Measurements from ENCODE around the gene EFR3B. TPM values are rescaled to one million over a fixed set of nuclear protein-coding genes. Genes with fewer than 3 reads are reported as not detected.
"Not testable (repeated sequence)": the region's sequence is repeated elsewhere in the genome, so short reads cannot be mapped to it uniquely, and the experiment has no call there.

The EFR3B gene
- total RNA-seq, 2 donors from 2014 or later = not detected

DNA sequence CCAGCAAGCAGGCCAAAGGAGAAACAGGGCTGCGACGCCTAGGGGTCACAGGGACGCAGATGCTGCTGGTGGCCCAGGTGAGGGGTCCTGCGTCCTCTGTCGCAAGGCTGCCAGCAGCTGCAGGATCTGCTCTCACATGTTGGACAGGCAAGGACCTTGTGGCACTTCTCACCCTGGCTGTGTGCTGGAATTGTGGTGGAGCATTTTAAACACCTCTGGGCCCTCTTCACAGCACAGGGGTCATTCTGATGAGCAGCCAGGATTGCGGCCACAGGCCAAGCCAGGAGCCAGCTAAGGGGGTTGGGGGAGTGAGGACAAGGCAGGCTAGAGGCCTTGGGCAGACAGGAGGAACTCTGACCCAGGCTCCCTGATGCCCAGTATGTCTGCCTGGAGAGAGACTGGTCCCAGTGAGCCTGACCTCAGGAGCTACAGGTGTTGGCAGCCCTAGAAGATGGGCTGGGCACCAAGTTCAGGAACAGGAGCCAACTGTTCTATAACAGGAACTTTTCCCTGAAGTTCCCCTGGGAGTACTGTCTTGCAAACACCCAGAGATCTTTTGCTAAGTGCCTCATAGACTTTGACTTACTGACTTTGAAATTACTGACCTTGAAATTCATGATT, 40.2 kb downstream of the EFR3B start:
- ATAC-seq (no peak), DNase-seq (no peak)
- Mint-ChIP-seq H3K4me1 (peaks cover 6% of the 10 kb centered on the region), H3K27me3 (peaks cover 44% of the 10 kb centered on the region), H3K27ac (no peak overlapping the region), H3K4me3 (no peak overlapping the region), H3K36me3 (ENCODE audit: low read depth) (no peaks in the 10 kb centered on the region)
- no peaks in the 10 kb centered on the region for H3K9me3 ChIP-seq (ENCODE audit: control insufficient read depth, low read length, poor library complexity, severe bottlenecking)

DNA sequence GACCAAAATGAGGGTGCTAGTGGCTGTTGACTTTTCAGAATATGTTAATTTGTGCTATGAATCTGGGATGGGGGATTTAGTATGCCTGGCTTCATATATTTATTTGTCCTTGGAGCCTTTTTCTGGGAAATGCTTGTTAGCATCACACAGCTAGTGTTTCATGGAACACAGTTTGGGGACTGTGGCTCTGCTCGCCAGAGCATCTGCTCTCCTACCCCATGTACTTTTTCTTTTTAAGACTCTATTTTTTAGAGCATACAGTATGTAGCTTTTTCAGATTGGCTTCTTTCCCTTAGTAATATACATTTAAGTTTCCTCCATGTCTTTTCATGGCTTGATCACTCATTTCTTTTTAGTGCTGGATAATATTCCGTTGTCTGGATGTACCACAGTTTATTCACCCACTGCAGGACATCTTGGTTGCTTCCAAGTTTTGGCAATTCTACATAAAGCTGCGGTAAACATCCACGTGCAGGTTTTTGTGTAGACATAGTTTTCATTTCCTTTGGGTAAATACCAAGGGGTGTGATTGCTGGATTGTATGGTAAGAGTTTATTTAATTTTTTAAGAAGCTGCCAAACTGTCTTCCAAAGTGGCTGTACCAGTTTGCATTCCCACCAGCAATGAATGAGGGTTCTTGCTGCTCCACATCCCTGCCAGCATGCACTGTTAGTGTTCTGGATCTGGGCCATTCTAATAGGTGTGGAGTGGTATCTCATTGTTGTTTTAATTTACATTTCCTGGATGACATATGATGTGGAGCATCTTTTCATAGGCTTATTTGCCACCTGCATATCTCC, 44.1 kb downstream of the EFR3B start:
- Mint-ChIP-seq H3K4me3 (no peak overlapping the region), H3K27ac (no peak overlapping the region), H3K4me1 (peaks cover 6% of the 10 kb centered on the region), H3K36me3 (ENCODE audit: low read depth) (no peaks in the 10 kb centered on the region), H3K27me3 (peaks cover 24% of the 10 kb centered on the region)
- no peaks in the 10 kb centered on the region for H3K9me3 ChIP-seq (ENCODE audit: control insufficient read depth, low read length, poor library complexity, severe bottlenecking)
- no peak for ATAC-seq
- DNase-seq = no peak

- no peak for DNase-seq
- Mint-ChIP-seq H3K36me3 (ENCODE audit: low read depth) (no peaks in the 10 kb centered on the region), H3K27ac (no peak overlapping the region), H3K4me3 (no peak overlapping the region), H3K4me1 (peaks cover 2% of the 10 kb centered on the region), H3K27me3 (peaks cover 15% of the 10 kb centered on the region)
- no peaks in the 10 kb centered on the region for H3K9me3 ChIP-seq (ENCODE audit: control insufficient read depth, low read length, poor library complexity, severe bottlenecking)
- no peak for ATAC-seq
Measured at GRCh38 chr2:25088817-25089516, 47.1 kb downstream of the EFR3B start.

DNA sequence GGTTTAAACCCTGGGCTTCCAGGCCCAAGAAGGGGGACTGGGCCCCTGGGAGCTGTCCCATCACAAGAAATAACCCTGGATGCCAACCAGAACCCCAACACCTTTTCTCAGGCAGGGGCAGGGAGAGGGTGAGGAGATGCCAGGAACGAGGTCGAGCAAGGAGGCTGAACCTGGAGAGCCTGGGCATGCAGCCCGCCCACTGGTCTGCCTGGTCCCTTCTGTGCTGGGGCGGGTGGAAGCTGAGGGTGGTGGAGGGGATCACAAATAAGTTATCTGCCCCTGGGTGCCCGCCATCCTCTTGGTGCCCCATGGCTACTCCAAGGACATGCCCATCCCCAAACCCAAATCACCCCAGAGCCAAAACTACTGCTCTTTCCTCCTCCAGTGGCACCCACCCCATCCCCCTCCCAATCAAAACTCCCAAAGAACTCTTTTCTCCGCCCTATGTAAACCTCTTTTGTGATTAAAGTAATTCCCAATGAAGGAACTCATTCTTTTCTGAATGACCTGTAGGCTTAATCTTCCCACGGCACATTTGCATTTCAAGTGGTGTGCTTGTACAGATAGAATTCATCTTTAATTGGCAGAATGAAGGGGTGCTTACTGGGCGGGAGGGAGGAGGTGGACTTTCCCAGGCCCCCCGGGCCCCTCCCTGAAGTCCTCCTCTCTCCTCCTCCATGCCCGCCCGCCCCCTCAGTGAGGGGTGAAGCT, 47.9 kb downstream of the EFR3B start:
- Mint-ChIP-seq H3K4me1 (no peaks in the 10 kb centered on the region), H3K4me3 (no peak overlapping the region), H3K27ac (no peak overlapping the region), H3K36me3 (ENCODE audit: low read depth) (no peaks in the 10 kb centered on the region), H3K27me3 (peaks cover 15% of the 10 kb centered on the region)
- ATAC-seq (no peak), DNase-seq (no peak)
- no peaks in the 10 kb centered on the region for H3K9me3 ChIP-seq (ENCODE audit: control insufficient read depth, low read length, poor library complexity, severe bottlenecking)

GRCh38 chr2:25090801-25091200, 48.9 kb downstream of the EFR3B start:
- Mint-ChIP-seq H3K36me3 (ENCODE audit: low read depth) (no peaks in the 10 kb centered on the region), H3K27me3 (peaks cover 15% of the 10 kb centered on the region), H3K27ac (no peak overlapping the region), H3K4me3 (no peak overlapping the region), H3K4me1 (no peaks in the 10 kb centered on the region)
- no peak for ATAC-seq
- H3K9me3 ChIP-seq (ENCODE audit: control insufficient read depth, low read length, poor library complexity, severe bottlenecking) = no peaks in the 10 kb centered on the region
- no peak for DNase-seq

DNA sequence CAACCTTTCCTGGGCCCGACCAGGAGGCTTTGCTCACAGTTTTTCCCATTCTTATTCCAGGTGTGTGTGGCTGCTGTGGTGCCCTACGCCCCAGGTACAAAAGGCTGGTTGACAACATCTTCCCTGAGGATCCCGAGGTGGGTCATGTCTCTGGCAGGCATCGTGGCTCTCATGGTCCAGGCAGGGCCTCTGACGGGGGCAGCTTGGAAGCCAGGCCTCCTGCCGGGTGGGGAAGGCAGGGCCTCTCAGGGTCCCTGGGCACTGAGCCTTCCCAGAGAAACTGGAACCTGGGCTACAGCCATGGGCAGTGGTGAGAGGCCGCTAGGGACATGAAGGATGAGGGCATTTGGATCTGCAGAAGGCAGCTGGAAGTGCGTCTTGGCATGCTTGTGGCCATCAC, 49.4 kb downstream of the EFR3B start:
- H3K4me1 Mint-ChIP-seq = no peaks in the 10 kb centered on the region
- H3K36me3 Mint-ChIP-seq (ENCODE audit: low read depth) = no peaks in the 10 kb centered on the region
- H3K27ac Mint-ChIP-seq = no peak overlapping the region
- no peak overlapping the region for H3K4me3 Mint-ChIP-seq
- peaks cover 15% of the 10 kb centered on the region for H3K27me3 Mint-ChIP-seq
- no peak for DNase-seq
- H3K9me3 ChIP-seq (ENCODE audit: control insufficient read depth, low read length, poor library complexity, severe bottlenecking) = no peaks in the 10 kb centered on the region
- ATAC-seq = no peak

DNA sequence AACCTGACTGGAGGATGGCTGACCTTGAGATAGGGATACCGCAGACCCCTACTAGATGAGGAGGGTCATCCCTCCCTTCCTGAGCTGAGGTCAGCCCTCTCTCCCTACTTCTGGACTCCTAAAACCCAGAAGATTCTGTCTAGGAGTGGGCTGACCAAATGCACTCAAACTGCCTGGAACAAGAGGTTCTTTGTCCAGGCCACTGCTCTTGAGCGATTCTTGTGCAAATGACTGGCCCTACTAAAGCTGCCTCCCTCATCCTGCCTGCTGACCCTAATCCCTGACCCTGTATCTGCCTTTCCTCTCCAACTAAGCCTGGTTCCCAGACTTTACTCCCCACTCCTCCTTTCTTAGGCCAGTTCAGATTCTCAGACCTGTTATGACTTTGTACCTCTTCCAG, 56.2 kb downstream of the EFR3B start:
- H3K9me3 ChIP-seq (ENCODE audit: control insufficient read depth, low read length, poor library complexity, severe bottlenecking) = no peaks in the 10 kb centered on the region
- H3K36me3 Mint-ChIP-seq (ENCODE audit: low read depth) = peaks cover 2% of the 10 kb centered on the region
- DNase-seq = no peak
- ATAC-seq = no peak
- H3K4me1 Mint-ChIP-seq = peaks cover 4% of the 10 kb centered on the region
- no peak overlapping the region for H3K27ac Mint-ChIP-seq
- H3K27me3 Mint-ChIP-seq = peaks cover 10% of the 10 kb centered on the region
- no peak overlapping the region for H3K4me3 Mint-ChIP-seq

GRCh38 chr2:25098670-25099486, 57.0 kb downstream of the EFR3B start:
- no peak overlapping the region for H3K27ac Mint-ChIP-seq
- DNase-seq (no peak), ATAC-seq (no peak)
- H3K27me3 Mint-ChIP-seq = peaks cover 11% of the 10 kb centered on the region
- H3K4me1 Mint-ChIP-seq = peaks cover 4% of the 10 kb centered on the region
- no peak overlapping the region for H3K4me3 Mint-ChIP-seq
- no peaks in the 10 kb centered on the region for H3K9me3 ChIP-seq (ENCODE audit: control insufficient read depth, low read length, poor library complexity, severe bottlenecking)
- peaks cover 2% of the 10 kb centered on the region for H3K36me3 Mint-ChIP-seq (ENCODE audit: low read depth)

DNA sequence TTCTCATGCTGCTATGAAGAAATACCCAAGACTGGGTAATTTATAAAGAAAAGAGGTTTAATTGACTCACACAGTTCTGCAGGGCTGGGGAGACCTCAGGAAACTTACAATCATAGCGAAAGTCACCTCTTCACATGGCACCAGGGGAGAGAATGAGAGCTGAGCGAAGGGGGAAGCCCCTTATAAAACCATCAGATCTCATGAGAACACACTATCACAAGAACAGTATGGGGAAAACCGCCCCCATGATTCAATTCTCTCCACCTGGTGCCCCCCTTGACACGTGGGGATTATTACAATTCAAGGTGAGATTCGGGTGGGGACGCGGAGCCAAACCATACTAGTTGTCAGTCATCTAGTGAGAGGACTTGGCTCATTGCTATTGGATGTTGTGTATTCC, 60.5 kb downstream of the EFR3B start:
- H3K27me3 Mint-ChIP-seq = peaks cover 19% of the 10 kb centered on the region
- H3K27ac Mint-ChIP-seq; DNase-seq; H3K36me3 Mint-ChIP-seq (ENCODE audit: low read depth); H3K4me1 Mint-ChIP-seq; H3K4me3 Mint-ChIP-seq; ATAC-seq; H3K9me3 ChIP-seq (ENCODE audit: control insufficient read depth, low read length, poor library complexity, severe bottlenecking): not testable (repeated sequence)

DNA sequence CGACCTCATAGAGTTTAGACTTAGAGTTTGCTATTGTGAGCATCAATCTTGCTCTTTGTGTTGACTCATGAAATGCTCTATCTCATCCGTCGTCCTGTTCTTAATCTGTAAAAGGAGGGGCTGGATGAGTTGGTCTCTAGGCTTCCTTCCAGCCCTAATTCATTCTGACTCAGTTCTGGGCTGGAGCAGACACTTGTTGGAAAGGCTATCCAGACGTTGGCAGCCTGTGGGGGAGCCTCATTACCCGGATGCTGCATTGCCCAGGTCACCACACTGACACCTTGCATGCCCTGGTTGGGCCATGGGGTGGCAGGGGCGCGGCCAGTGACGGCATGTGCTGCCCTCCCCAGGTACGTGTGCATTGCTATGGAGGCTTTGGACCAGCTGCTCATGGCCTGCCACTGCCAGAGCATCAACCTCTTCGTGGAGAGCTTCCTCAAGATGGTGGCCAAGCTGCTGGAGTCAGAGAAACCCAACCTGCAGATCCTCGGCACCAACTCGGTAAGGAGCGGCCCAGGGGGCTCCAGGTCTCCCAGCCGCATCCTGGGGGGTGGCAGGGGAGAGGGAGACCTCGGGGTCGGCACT, 61.5 kb downstream of the EFR3B start:
- Mint-ChIP-seq H3K27me3 (peaks cover 23% of the 10 kb centered on the region), H3K36me3 (ENCODE audit: low read depth) (no peaks in the 10 kb centered on the region), H3K4me3 (no peak overlapping the region), H3K4me1 (peaks cover 3% of the 10 kb centered on the region), H3K27ac (peak overlapping the region; percentile 14)
- ATAC-seq = no peak
- H3K9me3 ChIP-seq (ENCODE audit: control insufficient read depth, low read length, poor library complexity, severe bottlenecking) = no peaks in the 10 kb centered on the region
- DNase-seq = no peak

GRCh38 chr2:25104736-25105135, 62.9 kb downstream of the EFR3B start:
- no peaks in the 10 kb centered on the region for H3K36me3 Mint-ChIP-seq (ENCODE audit: low read depth)
- H3K4me3 Mint-ChIP-seq = no peak overlapping the region
- DNase-seq (no peak), ATAC-seq (no peak)
- H3K27ac Mint-ChIP-seq = no peak overlapping the region
- peaks cover 2% of the 10 kb centered on the region for H3K4me1 Mint-ChIP-seq
- H3K27me3 Mint-ChIP-seq = peaks cover 24% of the 10 kb centered on the region
- H3K9me3 ChIP-seq (ENCODE audit: control insufficient read depth, low read length, poor library complexity, severe bottlenecking) = no peaks in the 10 kb centered on the region

DNA sequence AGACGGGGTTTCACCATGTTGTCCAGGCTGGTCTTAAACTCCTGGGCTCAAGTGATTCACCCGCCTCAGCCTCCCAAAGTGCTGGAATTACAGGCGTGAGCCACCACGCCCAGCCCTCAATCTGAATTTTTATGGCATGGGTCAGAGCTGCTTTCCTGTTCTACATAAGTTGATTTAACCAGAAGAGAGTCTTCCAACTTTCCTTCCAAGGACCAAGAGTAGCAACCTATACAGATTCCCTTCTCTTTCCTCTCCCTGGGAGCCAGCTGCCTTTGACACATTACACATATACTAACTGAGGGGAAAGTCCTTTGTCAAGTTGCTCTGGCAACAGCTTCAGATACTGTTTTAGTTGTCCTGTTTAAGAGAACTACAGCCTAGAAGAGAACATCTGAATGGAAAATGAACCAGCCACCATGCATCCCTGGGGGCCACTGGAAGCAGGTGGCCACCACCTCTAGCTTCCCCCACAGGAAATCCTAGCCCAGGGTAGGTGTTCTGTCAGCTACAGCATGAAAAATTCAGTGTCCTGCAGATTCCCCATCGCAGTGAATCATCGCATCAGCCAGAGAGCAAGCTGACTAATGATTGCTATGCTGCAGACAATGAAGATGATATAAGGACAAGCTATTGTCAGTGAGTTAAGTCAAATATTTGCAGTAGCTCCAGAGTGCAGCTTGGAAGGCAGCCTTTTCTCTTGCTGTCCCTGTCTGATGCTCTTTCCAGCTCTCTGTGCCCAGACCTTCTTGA, 63.6 kb downstream of the EFR3B start:
- H3K36me3 Mint-ChIP-seq (ENCODE audit: low read depth) = no peaks in the 10 kb centered on the region
- H3K9me3 ChIP-seq (ENCODE audit: control insufficient read depth, low read length, poor library complexity, severe bottlenecking) = no peaks in the 10 kb centered on the region
- no peak for DNase-seq
- peaks cover 31% of the 10 kb centered on the region for H3K27me3 Mint-ChIP-seq
- no peak for ATAC-seq
- peaks cover 5% of the 10 kb centered on the region for H3K4me1 Mint-ChIP-seq
- no peak overlapping the region for H3K4me3 Mint-ChIP-seq
- no peak overlapping the region for H3K27ac Mint-ChIP-seq
